Measurements from ENCODE around the gene P2RY6. TPM values are rescaled to one million over a fixed set of nuclear protein-coding genes. Genes with fewer than 3 reads are reported as not detected.

The P2RY6 gene
- total RNA-seq, 2 donors from 2014 or later: not detected

GRCh38 chr11:73331138-73331916 is 59.2 kb downstream of the P2RY6 start:
- no peak overlapping the region for H3K4me3 Mint-ChIP-seq
- DNase-seq: no peak
- ATAC-seq (replicated peaks in 1 of 2): no peak

GRCh38 chr11:73333173-73333572 is 61.0 kb downstream of the P2RY6 start:
- Mint-ChIP-seq H3K4me1 (ENCODE audit: low read depth) (no peaks in the 10 kb centered on the region), H3K9me3 (no peaks in the 10 kb centered on the region), H3K27me3 (ENCODE audit: low read depth) (no peaks in the 10 kb centered on the region), H3K27ac (no peak overlapping the region), H3K36me3 (ENCODE audit: insufficient read depth in 2 of 2) (no peaks in the 10 kb centered on the region), H3K4me3 (no peak overlapping the region)
- no peak for ATAC-seq (replicated peaks in 1 of 2)
- no peak for DNase-seq

More at GRCh38 chr11:73331138-73331916, 59.2 kb downstream of the P2RY6 start:
- no peaks in the 10 kb centered on the region for H3K9me3 Mint-ChIP-seq
- no peaks in the 10 kb centered on the region for H3K36me3 Mint-ChIP-seq (ENCODE audit: insufficient read depth in 2 of 2)
- H3K27me3 Mint-ChIP-seq (ENCODE audit: low read depth): no peaks in the 10 kb centered on the region
- H3K4me1 Mint-ChIP-seq (ENCODE audit: low read depth): no peaks in the 10 kb centered on the region
- no peak overlapping the region for H3K27ac Mint-ChIP-seq

GRCh38 chr11:73333640-73334383 is 61.7 kb downstream of the P2RY6 start:
- Mint-ChIP-seq H3K27ac (no peak overlapping the region), H3K4me1 (ENCODE audit: low read depth) (no peaks in the 10 kb centered on the region), H3K27me3 (ENCODE audit: low read depth) (no peaks in the 10 kb centered on the region), H3K4me3 (no peak overlapping the region), H3K36me3 (ENCODE audit: insufficient read depth in 2 of 2) (no peaks in the 10 kb centered on the region), H3K9me3 (no peaks in the 10 kb centered on the region)
- no peak for DNase-seq
- ATAC-seq (replicated peaks in 1 of 2): no peak

- DNase-seq: no peak
- no peaks in the 10 kb centered on the region for H3K4me1 Mint-ChIP-seq (ENCODE audit: low read depth)
- ATAC-seq (replicated peaks in 1 of 2): no peak
- H3K36me3 Mint-ChIP-seq (ENCODE audit: insufficient read depth in 2 of 2): no peaks in the 10 kb centered on the region
- no peaks in the 10 kb centered on the region for H3K9me3 Mint-ChIP-seq
- no peak overlapping the region for H3K27ac Mint-ChIP-seq
- no peaks in the 10 kb centered on the region for H3K27me3 Mint-ChIP-seq (ENCODE audit: low read depth)
- no peak overlapping the region for H3K4me3 Mint-ChIP-seq
Observed at GRCh38 chr11:73334384-73335203, 62.5 kb downstream of the P2RY6 start.

GRCh38 chr11:73335204-73335923 is 63.2 kb downstream of the P2RY6 start:
- peak; percentile 74 to 75 for ATAC-seq (replicated peaks in 1 of 2)
- Mint-ChIP-seq H3K36me3 (ENCODE audit: insufficient read depth in 2 of 2) (no peaks in the 10 kb centered on the region), H3K27me3 (ENCODE audit: low read depth) (no peaks in the 10 kb centered on the region), H3K4me1 (ENCODE audit: low read depth) (no peaks in the 10 kb centered on the region), H3K27ac (no peak overlapping the region), H3K9me3 (no peaks in the 10 kb centered on the region), H3K4me3 (no peak overlapping the region)
- DNase-seq: peak; percentile 74 to 86

- Mint-ChIP-seq H3K36me3 (ENCODE audit: insufficient read depth in 2 of 2) (no peaks in the 10 kb centered on the region), H3K9me3 (no peaks in the 10 kb centered on the region), H3K4me3 (no peak overlapping the region), H3K27me3 (ENCODE audit: low read depth) (no peaks in the 10 kb centered on the region), H3K4me1 (ENCODE audit: low read depth) (no peaks in the 10 kb centered on the region), H3K27ac (no peak overlapping the region)
- DNase-seq (no peak), ATAC-seq (replicated peaks in 1 of 2) (no peak)
Observed at GRCh38 chr11:73337846-73338245, 65.7 kb downstream of the P2RY6 start.

GRCh38 chr11:73338279-73338678 is 66.1 kb downstream of the P2RY6 start:
- Mint-ChIP-seq H3K27ac (no peak overlapping the region), H3K4me1 (ENCODE audit: low read depth) (no peaks in the 10 kb centered on the region), H3K9me3 (no peaks in the 10 kb centered on the region), H3K27me3 (ENCODE audit: low read depth) (no peaks in the 10 kb centered on the region), H3K4me3 (no peak overlapping the region), H3K36me3 (ENCODE audit: insufficient read depth in 2 of 2) (no peaks in the 10 kb centered on the region)
- no peak for DNase-seq
- no peak for ATAC-seq (replicated peaks in 1 of 2)

- H3K9me3 Mint-ChIP-seq: no peaks in the 10 kb centered on the region
- no peaks in the 10 kb centered on the region for H3K27me3 Mint-ChIP-seq (ENCODE audit: low read depth)
- ATAC-seq (replicated peaks in 1 of 2) (no peak), DNase-seq (no peak)
- H3K4me3 Mint-ChIP-seq: no peak overlapping the region
- no peak overlapping the region for H3K27ac Mint-ChIP-seq
- no peaks in the 10 kb centered on the region for H3K4me1 Mint-ChIP-seq (ENCODE audit: low read depth)
- no peaks in the 10 kb centered on the region for H3K36me3 Mint-ChIP-seq (ENCODE audit: insufficient read depth in 2 of 2)
Observed at GRCh38 chr11:73340164-73340563, 68.0 kb downstream of the P2RY6 start.

- DNase-seq (no peak), ATAC-seq (replicated peaks in 1 of 2) (no peak)
- H3K4me1 Mint-ChIP-seq (ENCODE audit: low read depth): no peaks in the 10 kb centered on the region
Observed at GRCh38 chr11:73342633-73343032, 70.5 kb downstream of the P2RY6 start.

GRCh38 chr11:73343076-73343873 is 71.1 kb downstream of the P2RY6 start:
- Mint-ChIP-seq H3K27me3 (ENCODE audit: low read depth) (no peaks in the 10 kb centered on the region), H3K9me3 (no peaks in the 10 kb centered on the region), H3K27ac (no peak overlapping the region), H3K36me3 (ENCODE audit: insufficient read depth in 2 of 2) (no peaks in the 10 kb centered on the region), H3K4me1 (ENCODE audit: low read depth) (no peaks in the 10 kb centered on the region), H3K4me3 (no peak overlapping the region)
- DNase-seq: no peak
- ATAC-seq (replicated peaks in 1 of 2): no peak

More at GRCh38 chr11:73342633-73343032, 70.5 kb downstream of the P2RY6 start:
- no peaks in the 10 kb centered on the region for H3K27me3 Mint-ChIP-seq (ENCODE audit: low read depth)
- no peak overlapping the region for H3K4me3 Mint-ChIP-seq
- no peaks in the 10 kb centered on the region for H3K9me3 Mint-ChIP-seq
- H3K27ac Mint-ChIP-seq: no peak overlapping the region
- no peaks in the 10 kb centered on the region for H3K36me3 Mint-ChIP-seq (ENCODE audit: insufficient read depth in 2 of 2)

- Mint-ChIP-seq H3K36me3 (ENCODE audit: insufficient read depth in 2 of 2) (no peaks in the 10 kb centered on the region), H3K27me3 (ENCODE audit: low read depth) (no peaks in the 10 kb centered on the region), H3K4me3 (no peak overlapping the region), H3K9me3 (no peaks in the 10 kb centered on the region), H3K4me1 (ENCODE audit: low read depth) (no peaks in the 10 kb centered on the region), H3K27ac (no peak overlapping the region)
- DNase-seq (no peak), ATAC-seq (replicated peaks in 1 of 2) (no peak)
Observed at GRCh38 chr11:73344191-73344607, 72.1 kb downstream of the P2RY6 start.
